GM19193 (cell line): Measurements from ENCODE around the gene MAGEB3.

ENCODE experiments used
- POLR2A ChIP-seq: IDR thresholded peaks from 4 replicates; pipeline ENCODE4 v1.6.1; 2011; ENCODE audit not compliant: insufficient read depth, insufficient read length; ENCODE audit errors: extremely low read depth

MAGEB3 gene, protein sequence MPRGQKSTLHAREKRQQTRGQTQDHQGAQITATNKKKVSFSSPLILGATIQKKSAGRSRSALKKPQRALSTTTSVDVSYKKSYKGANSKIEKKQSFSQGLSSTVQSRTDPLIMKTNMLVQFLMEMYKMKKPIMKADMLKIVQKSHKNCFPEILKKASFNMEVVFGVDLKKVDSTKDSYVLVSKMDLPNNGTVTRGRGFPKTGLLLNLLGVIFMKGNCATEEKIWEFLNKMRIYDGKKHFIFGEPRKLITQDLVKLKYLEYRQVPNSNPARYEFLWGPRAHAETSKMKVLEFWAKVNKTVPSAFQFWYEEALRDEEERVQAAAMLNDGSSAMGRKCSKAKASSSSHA

DNA sequence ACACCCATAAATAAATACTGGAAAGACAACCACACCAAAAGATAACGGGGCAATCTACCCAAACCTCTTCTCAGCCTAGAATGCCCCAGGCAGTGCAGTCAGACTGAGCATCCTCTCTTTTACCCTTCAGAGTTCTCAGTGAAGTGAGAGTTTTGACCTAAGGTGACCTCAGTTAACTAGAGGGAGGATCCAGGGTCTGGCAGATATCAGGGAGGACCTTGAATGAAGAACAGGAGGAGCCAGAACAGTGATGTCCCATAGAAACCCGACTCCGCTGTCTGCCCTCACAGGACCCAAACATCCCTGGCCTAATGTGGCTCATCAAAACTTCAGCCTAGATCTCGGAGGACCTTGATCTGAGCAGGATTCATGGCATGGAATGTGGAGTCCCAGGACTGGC lies at the start of gene MAGEB3:
Gene MAGEB3 (plus strand): TSS at position 263 of the 400 bp plus-strand sequence. CDS start 5,268 bp downstream, outside the sequence.
- no peak for TF ChIP-seq POLR2A

DNA sequence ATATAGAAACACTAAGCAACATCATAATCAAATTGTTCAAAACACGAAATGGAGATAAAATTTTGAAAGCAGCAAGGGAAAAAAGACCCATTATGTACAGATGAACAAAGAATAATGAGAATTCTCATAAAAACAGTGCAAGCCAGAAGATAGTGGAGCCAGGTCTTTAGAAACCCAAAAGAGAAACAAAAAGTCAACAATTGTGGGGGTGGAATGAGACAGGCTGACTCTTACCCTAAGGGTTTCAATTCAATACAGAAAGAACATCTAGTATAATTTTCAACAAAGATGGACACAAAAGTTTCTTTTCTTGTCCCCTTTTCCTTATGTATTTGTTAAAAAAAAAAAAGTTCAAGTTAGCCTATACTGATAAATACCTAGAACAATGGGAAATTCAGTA lies 49.1 kb upstream of the MAGEB3 start:
- no peak for TF ChIP-seq POLR2A

DNA sequence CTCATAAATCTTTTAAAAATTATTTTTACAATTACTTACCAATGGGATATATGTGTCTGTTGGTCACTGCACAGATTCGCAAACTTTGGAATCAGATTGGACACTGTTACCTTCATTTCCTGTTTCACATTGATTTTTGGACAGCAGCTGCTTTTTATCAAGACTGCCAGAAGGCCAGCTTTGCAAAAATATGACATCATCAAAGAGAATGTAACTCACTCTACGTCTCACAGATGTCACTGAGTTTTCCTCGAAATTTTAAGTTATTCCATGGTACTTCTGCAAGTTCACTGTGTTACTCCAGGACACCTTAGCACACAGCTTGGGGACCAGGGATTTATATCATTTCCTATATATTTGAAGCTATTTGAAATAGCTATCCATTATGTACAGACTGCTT lies 46.9 kb upstream of the MAGEB3 start:
- TF ChIP-seq POLR2A = no peak

DNA sequence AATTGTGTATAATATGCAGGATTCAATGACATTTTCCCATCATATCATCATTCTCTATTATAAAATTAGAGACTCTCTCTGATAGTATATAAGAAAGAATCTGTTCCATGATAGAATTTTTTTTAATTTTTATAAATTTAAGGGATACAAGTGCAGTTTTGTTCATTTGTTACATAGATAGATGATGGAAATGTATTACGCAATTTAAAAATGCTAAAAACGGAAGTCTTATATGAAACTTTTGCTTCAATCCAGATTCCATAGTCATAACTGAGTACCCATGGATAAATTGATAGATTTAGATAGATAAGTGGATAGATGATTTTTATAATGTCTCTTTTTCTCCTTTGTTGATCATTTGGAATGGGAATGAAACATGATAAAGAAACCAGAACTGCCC lies 40.0 kb upstream of the MAGEB3 start:
- TF ChIP-seq POLR2A = no peak

DNA sequence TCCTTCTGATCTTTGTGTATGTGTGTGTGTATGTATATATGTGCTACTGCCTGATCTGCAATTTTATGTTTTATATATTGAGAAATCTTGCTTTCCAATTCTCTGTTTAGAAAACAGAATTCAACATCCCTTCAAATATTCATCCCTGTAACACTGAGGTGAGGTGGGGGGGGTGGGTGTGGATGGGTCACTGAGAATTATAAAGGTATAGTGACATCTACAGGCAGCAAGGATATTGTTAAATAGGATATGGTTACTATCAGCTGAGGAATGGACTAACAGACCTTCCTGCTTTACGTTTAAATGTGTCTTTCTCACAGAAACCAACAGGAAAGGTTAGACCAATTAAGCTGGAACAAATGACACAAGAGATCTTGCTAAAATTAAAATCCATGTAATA lies 34.1 kb upstream of the MAGEB3 start:
- no peak for TF ChIP-seq POLR2A

DNA sequence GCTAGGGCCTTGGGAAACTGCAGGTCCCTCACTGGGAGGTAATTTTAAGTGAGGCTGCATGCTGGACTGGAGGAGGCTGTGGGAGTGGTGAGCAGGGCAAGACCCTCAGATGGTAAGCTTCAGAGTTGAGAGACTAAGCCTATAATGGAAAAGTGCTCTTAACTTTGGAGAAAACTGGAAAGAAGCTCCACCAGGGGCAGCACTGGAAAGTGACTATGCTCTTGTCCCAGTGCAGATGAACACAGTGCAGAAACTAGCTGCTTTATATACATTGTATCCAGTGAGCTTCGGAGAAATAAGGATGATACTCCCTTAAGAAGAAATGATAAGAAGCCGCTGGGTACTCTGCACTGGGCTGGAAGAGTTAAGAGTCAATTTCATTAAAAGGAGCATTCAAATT lies 18.3 kb upstream of the MAGEB3 start:
- TF ChIP-seq POLR2A = no peak

DNA sequence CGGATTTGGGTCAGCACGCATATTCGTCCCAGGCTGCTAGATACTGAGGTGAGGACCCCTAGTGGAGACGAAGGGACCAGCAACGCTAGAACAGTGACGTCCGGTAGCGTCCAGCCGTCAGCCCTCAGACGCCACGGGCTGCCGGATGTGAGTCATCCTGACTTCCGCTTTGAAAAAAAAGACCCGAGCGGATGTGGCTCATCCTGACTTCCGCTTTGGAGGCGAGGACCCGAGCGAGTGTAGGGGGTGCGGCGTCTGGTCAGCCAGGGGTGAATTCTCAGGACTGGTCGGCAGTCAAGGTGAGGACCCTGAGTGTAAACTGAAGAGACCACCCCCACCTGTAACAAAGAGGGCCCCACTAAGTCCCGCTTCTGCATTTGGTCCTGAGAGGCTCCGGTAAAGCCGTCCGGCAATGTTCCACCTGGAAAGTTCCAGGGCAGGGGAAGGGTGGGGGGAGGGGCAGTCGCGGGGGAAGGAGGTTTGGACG lies 15.1 kb upstream of the MAGEB3 start, which contains the start of gene MAGEB2:
Gene MAGEB2 (plus strand): TSS at position 207 of the 487 bp plus-strand sequence. CDS start 3,018 bp downstream, outside the sequence.
- TF ChIP-seq POLR2A = no peak

DNA sequence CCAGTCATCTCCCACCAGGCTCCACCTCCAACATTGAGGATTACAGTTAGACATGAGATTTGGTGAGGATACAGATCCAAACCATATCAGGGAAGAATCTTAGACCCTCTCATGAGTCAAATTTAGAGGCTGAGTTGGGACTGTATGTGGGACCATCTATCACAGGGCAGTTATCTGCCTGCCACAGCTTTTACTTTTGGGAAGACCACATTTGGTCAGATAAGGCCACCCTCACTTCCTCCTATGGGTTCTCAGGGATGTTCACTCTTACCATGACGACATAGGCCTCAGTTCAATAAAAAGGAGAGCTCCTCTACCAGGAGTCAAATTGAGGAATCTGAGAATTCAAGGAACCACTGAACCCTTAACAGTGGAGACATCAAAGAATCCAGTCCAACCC lies 13.0 kb upstream of the MAGEB3 start:
- TF ChIP-seq POLR2A = no peak

DNA sequence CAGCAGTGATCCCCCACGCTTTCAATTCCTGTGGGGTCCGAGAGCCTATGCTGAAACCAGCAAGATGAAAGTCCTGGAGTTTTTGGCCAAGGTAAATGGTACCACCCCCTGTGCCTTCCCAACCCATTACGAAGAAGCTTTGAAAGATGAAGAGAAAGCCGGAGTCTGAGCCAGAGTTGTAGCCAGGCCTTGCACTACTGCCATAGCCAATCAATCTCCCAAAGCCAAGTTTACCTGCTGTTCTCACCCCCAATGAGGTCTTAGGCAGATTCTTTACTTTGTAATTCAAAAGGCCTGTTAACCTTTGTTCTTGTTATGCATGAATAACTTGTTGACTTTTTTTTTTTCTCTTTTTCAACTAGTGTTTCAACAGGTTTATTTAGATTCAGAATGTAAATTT lies 11.1 kb upstream of the MAGEB3 start:
- TF ChIP-seq POLR2A = no peak

DNA sequence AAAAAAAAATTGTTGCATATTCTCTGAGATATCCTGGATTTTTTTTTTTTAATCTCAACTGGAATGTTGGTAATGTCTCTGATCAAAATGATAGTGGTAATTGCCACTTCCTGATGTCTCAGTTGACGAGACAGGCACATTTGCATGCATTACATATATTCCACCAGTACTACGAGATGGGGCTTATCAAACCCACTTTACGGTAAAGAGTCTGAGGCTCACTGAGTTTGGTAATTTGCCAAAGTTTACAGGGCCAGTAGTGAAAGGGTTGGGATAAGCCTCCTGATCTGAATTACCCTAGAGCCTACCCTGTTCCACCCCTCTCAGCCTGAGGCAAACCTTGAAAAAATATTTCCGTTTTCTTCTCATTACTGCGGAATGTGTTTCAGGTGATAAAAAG lies 9.8 kb upstream of the MAGEB3 start:
- TF ChIP-seq POLR2A = no peak

DNA sequence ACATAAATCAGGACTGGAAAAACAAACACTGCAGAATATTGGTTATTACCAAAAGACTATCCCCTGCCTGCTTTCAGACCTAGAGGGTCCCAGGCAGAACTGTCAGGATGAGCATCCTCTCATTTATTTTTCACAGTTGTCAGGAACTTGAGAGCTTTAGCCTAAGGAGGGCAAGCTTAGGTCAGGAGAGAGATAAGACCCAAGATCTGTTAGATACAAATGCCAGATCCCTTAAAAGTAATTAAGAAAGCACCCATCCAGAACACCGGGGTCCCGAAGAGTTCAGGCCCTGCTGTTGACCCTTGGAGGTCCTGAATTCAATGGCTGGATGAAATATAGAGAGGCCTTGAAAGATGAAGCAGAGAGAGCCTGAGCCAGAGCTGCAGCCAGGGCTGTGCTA lies 5.9 kb upstream of the MAGEB3 start:
- no peak for TF ChIP-seq POLR2A

DNA sequence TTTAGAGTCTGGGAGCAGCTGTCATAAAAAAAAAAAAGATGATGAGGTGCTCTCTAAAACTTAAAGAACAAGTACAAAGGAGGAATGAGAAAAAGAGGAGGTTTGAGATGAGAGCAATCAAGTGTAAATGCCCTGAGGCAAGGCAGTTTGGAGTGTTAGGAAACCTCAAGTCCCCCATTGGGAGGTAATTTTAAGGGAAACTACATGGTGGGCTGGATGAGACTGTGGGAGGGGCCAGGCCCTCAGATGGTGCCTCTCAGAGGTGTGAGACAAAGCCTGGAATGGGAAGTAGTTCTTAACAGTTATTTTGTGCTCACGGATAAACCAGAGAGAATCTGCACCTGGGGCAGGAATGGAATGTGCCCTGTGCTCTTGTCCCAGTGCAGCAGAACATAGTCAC lies 1.9 kb upstream of the MAGEB3 start:
- TF ChIP-seq POLR2A = no peak

DNA sequence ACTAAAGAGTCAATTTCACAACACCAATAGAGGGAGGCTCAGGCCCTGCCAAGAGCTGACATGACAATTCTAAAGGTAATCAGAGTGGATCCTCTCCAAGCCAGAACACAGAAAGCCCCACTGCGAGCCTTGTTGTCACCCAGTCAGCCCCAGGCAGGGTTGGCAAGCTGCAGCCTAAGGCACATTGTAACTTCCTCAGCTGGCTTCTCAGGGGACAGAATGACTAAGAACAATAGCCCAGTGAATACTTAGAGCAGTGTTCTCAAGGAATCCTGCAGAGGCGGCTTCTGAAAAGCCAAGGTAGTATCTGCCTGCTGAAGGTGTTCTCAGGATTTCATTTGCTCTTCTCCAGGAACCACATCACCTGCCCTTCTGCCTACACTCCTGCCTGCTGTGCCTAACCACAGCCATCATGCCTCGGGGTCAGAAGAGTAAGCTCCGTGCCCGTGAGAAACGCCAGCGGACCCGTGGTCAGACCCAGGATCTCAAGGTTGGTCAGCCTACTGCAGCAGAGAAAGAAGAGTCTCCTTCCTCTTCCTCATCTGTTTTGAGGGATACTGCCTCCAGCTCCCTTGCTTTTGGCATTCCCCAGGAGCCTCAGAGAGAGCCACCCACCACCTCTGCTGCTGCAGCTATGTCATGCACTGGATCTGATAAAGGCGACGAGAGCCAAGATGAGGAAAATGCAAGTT lies 11.4 kb downstream of the MAGEB3 start, which contains the start of gene MAGEB4:
Gene MAGEB4 (plus strand): TSS at position 277 of the 692 bp plus-strand sequence. CDS start 136 bp downstream, at position 413.
- no peak for TF ChIP-seq POLR2A

DNA sequence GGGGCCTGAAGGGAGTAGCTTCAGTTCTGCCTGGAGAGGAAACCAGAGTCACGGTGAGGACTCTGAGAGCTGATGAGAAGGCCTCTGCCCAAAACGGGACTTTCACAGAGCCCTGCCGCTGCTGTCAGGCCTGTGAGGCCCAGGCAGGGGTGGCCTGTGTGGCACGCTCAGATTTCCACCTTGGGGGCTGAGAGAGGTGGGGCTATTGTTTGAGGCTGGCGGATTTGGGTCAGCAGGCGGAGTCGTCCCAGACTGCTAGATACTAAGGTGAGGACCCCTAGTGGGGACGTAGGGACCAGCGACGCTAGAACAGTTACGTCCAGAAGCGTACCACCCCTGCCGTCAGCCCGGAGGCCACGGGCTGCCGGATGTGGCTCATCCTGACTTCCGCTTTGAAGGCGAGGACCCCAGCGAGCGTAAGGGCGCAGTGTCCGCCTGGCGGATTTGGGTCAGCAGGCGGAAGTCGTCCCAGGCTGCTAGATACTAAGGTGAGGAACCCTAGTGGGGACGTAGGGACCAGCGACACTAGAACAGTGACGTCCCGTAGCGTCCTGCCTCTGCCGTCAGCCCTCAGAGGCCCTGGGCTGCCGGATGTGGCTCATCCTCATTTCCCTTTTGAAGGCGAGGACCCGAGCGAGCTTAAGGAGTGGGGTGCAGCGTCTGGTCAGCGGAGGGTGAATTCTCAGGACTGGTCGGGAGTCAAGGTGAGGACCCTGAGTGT lies 16.5 kb downstream of the MAGEB3 start, which contains the start of gene MAGEB1:
Gene MAGEB1 (plus strand): TSS at position 378 of the 721 bp plus-strand sequence. CDS start 3,348 bp downstream, outside the sequence.
- no peak for TF ChIP-seq POLR2A

DNA sequence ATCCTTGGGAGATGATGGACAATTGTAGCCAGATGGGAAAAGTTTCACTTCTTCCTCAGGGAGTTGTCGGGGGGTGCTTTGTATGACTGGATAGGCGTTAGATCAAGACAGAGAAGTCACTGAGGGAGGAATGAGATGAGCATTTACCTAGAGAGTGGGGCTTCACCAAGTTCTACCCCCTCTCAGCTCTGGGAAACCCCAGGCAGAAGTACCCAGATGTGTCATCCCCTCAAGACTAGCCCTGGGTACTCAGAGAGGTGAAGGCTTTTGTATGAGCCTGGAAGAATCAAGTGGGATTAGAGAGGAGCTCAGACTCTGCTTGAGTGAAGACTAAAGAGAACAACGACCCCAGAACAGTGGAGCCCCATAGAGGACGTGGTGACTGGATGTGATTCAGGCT lies 18.4 kb downstream of the MAGEB3 start:
- TF ChIP-seq POLR2A = no peak
